GM19035 (cell line): ENCODE results near the gene FREM2.

Source experiments
- ATAC-seq: cut with Tn5 transposase; IDR thresholded peaks from one replicate; pipeline ENCODE4 v1.9.1; 2021; ENCODE audit not compliant: unreplicated experiment

FREM2 gene

GRCh38 chr13:38686577-38687245, at the start of gene FREM2:
Gene FREM2 (plus strand): TSS chr13:38687077. CDS start chr13:38687345, 268 bp downstream.
- no peak for ATAC-seq

GRCh38 chr13:38637576-38637975, 49.3 kb upstream of the FREM2 start:
- ATAC-seq = no peak

GRCh38 chr13:38641164-38641948, 45.5 kb upstream of the FREM2 start:
- no peak for ATAC-seq

- ATAC-seq = no peak
These were observed 39.6 kb upstream of the FREM2 start for GRCh38 chr13:38647312-38647711.

- ATAC-seq = no peak
These were observed 38.0 kb upstream of the FREM2 start for GRCh38 chr13:38648912-38649311.

- no peak for ATAC-seq
These were observed 30.2 kb upstream of the FREM2 start for GRCh38 chr13:38656699-38657098.

- no peak for ATAC-seq
These were observed 29.7 kb upstream of the FREM2 start for GRCh38 chr13:38657191-38657590.

- no peak for ATAC-seq
These were observed 28.0 kb upstream of the FREM2 start for GRCh38 chr13:38658906-38659305.

- no peak for ATAC-seq
These were observed 25.7 kb upstream of the FREM2 start for GRCh38 chr13:38661010-38661675.

GRCh38 chr13:38662362-38662761, 24.5 kb upstream of the FREM2 start:
- no peak for ATAC-seq

- no peak for ATAC-seq
These were observed 22.0 kb upstream of the FREM2 start for GRCh38 chr13:38664906-38665305.

- no peak for ATAC-seq
These were observed 19.3 kb upstream of the FREM2 start for GRCh38 chr13:38667526-38668109.

GRCh38 chr13:38669234-38669964, 17.5 kb upstream of the FREM2 start:
- no peak for ATAC-seq

GRCh38 chr13:38670627-38671026, 16.2 kb upstream of the FREM2 start:
- no peak for ATAC-seq

- no peak for ATAC-seq
These were observed 14.9 kb upstream of the FREM2 start for GRCh38 chr13:38671980-38672379.

GRCh38 chr13:38674208-38674607, 12.7 kb upstream of the FREM2 start:
- ATAC-seq = no peak

GRCh38 chr13:38680912-38681311, 6.0 kb upstream of the FREM2 start:
- ATAC-seq = no peak

- ATAC-seq = no peak
These were observed 2.2 kb upstream of the FREM2 start for GRCh38 chr13:38684714-38685113.

- ATAC-seq = no peak
These were observed 1.4 kb upstream of the FREM2 start for GRCh38 chr13:38685431-38685830.

GRCh38 chr13:38685974-38686576, 802 bp upstream of the FREM2 start:
- ATAC-seq = no peak
